Rectal smooth muscle tissue (tissue), 1 donor: ENCODE measurements around the gene NDP.

Source experiments
- H3K27ac ChIP-seq: one replicate; pipeline ENCODE4 v1.7.0; 2013; ENCODE audit warnings: low read depth, low read length, inconsistent platforms
- H3K27me3 ChIP-seq: one replicate; pipeline ENCODE4 v1.7.0; 2013; ENCODE audit warnings: low read length; ENCODE audit not compliant: control insufficient read depth, insufficient read depth
- H3K36me3 ChIP-seq: one replicate; pipeline ENCODE4 v1.7.0; 2013; ENCODE audit warnings: low read length; ENCODE audit not compliant: control insufficient read depth, insufficient read depth
- H3K4me1 ChIP-seq: one replicate; pipeline ENCODE4 v1.7.0; 2013; ENCODE audit warnings: low read length; ENCODE audit not compliant: control insufficient read depth, insufficient read depth
- H3K4me3 ChIP-seq: one replicate; pipeline ENCODE4 v1.7.0; 2013; ENCODE audit warnings: low read length
- H3K9ac ChIP-seq: one replicate; pipeline ENCODE4 v1.7.0; 2013; ENCODE audit warnings: low read length

NDP gene

DNA sequence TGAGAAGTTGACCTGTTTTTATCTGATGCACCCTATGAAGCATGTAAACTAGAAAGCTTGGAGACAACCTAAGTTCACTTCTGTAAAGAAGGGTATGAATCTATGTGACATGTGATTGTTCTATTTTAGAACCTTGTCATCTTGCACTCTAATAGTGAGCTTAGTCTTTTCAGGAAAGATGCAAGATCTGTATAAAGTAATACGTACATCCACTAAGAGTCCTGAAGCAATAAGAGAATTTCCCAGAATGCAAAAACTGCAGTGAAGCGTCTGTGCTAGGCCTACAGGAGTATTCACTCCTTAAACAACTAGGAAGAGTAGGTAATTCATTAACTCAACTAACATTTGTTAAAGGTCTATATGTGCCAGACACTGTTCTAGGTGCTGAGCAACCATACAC, 23.3 kb upstream of the NDP start:
- no peaks in the 10 kb centered on the region for H3K4me1 ChIP-seq
- H3K36me3 ChIP-seq = no peaks in the 10 kb centered on the region
- H3K4me3 ChIP-seq = no peak overlapping the region
- no peaks in the 10 kb centered on the region for H3K27me3 ChIP-seq
- H3K9ac ChIP-seq = no peak overlapping the region
- H3K27ac ChIP-seq = no peak overlapping the region

DNA sequence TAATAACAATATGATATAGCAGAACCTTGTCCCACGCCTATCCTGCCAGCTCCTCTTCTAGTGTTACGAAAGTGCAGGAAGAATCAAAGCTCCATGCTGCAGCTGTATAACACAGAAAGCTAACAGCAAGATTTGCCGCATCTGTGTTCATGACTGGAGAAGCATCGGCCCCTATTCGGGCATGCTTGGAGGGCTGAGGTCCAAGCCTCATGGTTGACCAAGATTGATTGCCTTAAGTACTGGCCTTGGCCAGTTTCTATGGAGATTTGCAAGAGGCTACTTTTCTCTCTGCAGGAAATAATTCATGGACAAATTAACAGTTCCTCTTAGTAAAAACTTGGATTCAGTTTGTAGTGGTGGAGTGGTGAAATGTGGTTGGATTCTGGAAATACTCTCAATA, 12.9 kb upstream of the NDP start:
- no peak overlapping the region for H3K4me3 ChIP-seq
- no peak overlapping the region for H3K9ac ChIP-seq
- H3K27ac ChIP-seq = no peak overlapping the region
- H3K36me3 ChIP-seq = no peaks in the 10 kb centered on the region
- H3K4me1 ChIP-seq = no peaks in the 10 kb centered on the region
- H3K27me3 ChIP-seq = no peaks in the 10 kb centered on the region

DNA sequence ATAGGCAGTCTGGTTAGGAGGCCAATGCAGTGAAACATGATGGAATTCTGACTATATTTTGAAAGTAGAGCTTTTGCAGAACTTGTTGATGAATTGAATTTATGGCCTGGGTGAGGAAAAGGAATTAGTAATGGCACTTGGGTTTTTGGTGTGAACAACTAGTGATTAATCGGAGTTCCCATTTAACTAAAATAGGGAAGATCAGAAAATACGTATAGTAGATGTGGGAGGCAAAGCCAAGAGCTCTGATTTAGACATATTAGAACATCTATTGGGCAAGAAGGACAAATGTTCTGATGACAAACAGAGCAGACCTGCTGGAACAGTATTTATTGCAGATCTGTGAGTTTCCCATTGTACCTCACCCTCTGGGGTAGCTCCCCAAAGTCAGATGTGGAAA, 12.3 kb upstream of the NDP start:
- no peaks in the 10 kb centered on the region for H3K36me3 ChIP-seq
- H3K4me1 ChIP-seq = no peaks in the 10 kb centered on the region
- H3K4me3 ChIP-seq = no peak overlapping the region
- no peaks in the 10 kb centered on the region for H3K27me3 ChIP-seq
- H3K27ac ChIP-seq = no peak overlapping the region
- no peak overlapping the region for H3K9ac ChIP-seq

DNA sequence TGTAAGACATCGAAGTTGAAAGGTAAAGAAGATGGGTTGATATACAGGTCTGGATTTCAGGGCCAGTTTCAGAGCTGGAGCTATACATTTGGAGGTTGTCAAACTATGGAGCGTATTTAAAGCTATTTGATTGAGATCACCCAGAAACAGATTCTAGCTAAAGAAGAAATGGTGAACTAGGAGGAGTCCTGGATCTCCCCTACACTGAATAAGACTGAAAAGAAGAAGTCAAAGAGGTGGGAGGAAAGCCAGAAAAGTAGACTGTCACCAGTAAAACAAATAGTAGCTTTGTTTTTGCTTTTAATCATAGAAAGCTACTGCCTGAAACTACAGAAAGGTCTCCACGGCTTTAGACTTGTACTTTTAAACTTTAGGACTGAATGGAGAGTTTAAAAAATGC, 5.0 kb upstream of the NDP start:
- H3K27ac ChIP-seq = no peak overlapping the region
- H3K4me3 ChIP-seq = no peak overlapping the region
- H3K4me1 ChIP-seq = no peaks in the 10 kb centered on the region
- no peaks in the 10 kb centered on the region for H3K36me3 ChIP-seq
- H3K9ac ChIP-seq = no peak overlapping the region
- H3K27me3 ChIP-seq = no peaks in the 10 kb centered on the region

DNA sequence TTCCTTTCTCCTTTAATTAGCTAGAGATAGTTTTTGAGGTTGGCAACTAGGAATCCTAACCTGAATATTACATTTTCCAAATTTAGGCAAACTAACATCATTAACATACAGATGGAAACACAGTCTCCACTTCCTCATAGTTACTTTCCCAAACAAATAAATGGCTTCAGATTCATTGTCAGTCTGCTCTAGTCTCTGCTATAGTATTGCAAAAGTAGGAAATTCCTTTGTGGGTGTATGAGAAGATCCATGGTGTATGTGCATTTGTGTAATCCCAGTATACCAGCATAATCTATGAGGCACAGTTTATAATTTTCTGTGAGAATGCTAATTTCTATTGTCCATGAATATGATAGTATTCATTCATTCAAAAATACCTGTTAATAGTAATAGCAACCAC, 3.0 kb upstream of the NDP start:
- H3K4me1 ChIP-seq = no peaks in the 10 kb centered on the region
- H3K4me3 ChIP-seq = no peak overlapping the region
- no peaks in the 10 kb centered on the region for H3K27me3 ChIP-seq
- no peak overlapping the region for H3K27ac ChIP-seq
- H3K36me3 ChIP-seq = no peaks in the 10 kb centered on the region
- no peak overlapping the region for H3K9ac ChIP-seq

DNA sequence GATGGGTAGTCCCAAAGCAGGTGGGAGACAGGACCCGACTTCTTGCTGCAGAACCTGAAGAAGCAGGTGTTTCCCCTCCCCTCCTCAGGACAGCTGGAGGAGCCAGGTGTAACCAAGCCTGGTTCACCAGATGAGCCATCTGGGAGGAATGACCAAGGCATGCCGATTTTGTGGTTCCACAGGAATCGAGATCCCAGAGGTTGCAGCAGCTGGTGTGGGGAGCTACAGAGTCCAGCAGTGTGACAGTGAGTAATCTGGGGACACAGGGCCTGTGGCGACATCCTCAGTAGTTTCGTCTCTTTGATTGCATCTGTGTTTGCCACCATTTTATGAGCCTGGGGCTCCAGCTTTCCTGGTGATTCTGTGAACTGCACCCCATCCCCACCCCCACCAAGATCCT, 2.6 kb upstream of the NDP start:
- Histone ChIP-seq H3K27me3 (no peaks in the 10 kb centered on the region), H3K9ac (no peak overlapping the region), H3K36me3 (no peaks in the 10 kb centered on the region), H3K4me1 (no peaks in the 10 kb centered on the region), H3K4me3 (no peak overlapping the region), H3K27ac (no peak overlapping the region)

DNA sequence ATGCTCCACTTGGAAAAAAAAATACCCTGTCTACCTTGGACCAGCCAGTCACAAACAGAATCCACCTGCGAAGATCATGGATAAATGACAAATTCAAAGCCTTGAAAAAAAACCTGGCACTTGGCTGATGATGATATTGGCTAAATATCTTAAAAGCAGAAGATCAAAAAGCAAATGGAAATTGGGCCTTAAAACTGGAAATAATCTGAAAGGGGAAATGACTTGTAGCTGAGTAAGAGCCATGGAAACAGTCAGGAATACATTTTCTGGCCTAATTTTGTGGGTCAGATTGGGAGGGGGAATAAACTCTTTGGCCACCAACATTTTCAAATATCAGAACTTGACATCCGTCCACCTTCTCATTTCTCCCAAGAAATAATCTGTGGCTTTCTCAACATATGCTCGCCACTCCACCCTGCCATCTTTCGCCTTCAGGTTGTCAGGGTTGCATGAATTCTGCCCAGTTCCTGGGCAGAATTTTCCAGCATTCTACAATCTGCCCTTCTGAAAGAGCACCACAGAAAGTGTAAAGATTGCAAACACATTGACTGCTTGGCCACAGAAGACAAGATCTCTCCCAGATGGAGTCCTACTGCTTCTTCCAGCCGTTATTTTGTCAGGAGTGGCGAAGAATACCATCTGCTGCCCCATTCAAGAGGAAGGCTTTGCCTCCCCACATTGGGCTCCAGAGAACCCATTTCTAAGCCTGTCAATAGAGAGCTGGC, 1.7 kb upstream of the NDP start:
- no peak overlapping the region for H3K27ac ChIP-seq
- no peaks in the 10 kb centered on the region for H3K36me3 ChIP-seq
- H3K9ac ChIP-seq = no peak overlapping the region
- no peak overlapping the region for H3K4me3 ChIP-seq
- H3K4me1 ChIP-seq = no peaks in the 10 kb centered on the region
- no peaks in the 10 kb centered on the region for H3K27me3 ChIP-seq

DNA sequence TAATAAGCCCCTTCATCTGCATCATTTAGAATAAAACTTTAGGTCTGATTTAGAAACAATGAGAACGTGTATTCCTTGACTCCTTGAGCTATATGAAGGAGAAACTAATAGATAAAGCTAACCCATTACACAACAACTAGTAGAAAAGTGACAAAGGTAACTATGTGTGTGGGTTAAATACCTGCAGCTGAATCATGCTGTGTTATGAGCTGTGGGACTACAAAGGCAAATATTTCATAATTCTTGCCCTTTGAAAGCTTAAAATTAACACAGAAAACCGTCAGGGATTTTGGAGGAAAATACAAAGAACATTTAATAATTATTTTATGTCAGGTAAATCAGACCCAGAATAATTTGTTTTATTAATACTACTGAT, 898 bp upstream of the NDP start:
- no peak overlapping the region for H3K9ac ChIP-seq
- no peaks in the 10 kb centered on the region for H3K4me1 ChIP-seq
- no peaks in the 10 kb centered on the region for H3K27me3 ChIP-seq
- H3K27ac ChIP-seq = no peak overlapping the region
- H3K36me3 ChIP-seq = no peaks in the 10 kb centered on the region
- no peak overlapping the region for H3K4me3 ChIP-seq

DNA sequence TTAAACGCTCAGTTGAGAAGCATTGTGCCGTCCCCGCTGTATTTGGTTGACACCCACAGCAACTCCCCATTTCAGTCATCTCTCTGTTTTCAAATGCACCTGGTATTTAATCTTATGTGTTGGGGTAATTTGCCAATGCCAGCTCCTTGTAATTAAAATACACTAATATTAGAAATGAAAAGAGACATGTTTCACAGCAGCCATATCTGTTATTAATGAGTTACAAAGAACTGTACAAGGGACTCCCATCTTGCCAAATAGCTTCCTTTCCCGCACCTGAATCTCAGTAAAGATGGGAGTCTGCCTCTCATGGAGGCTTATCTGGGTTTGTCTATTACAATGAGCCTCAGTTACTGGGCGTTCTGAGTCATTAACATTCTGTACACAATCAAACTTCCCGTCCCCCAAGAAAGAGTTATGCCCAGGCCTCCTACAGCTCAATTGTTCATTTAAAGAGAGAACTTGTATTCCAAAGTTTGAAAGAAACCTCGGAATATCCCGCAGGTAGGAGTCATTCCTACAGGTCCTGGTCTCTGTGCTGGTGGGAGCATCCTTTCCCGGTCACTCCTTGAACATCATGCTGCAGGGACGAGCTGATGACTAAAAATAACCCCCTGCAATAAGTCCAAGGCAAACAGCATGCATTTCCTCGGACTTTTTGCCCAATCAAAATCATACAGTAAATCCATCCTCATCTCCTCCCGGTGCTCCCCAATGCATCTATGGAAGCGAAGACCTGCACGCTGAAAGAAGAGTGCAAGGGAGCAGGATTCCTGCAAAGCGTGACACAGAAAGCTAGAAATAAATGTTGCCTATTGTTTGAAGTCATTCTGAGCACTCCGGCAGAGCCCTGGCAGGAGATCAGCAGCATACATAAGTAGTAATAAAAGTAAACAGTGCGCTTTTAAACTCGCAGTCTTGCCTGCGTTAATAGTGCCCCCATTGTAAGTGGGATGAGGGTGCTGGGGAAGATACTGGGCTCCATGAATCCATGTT, 926 bp downstream of the NDP start:
- H3K27ac ChIP-seq = no peak overlapping the region
- H3K4me3 ChIP-seq = peak overlapping the region; percentile 50
- no peaks in the 10 kb centered on the region for H3K36me3 ChIP-seq
- no peaks in the 10 kb centered on the region for H3K27me3 ChIP-seq
- no peaks in the 10 kb centered on the region for H3K4me1 ChIP-seq
- no peak overlapping the region for H3K9ac ChIP-seq

DNA sequence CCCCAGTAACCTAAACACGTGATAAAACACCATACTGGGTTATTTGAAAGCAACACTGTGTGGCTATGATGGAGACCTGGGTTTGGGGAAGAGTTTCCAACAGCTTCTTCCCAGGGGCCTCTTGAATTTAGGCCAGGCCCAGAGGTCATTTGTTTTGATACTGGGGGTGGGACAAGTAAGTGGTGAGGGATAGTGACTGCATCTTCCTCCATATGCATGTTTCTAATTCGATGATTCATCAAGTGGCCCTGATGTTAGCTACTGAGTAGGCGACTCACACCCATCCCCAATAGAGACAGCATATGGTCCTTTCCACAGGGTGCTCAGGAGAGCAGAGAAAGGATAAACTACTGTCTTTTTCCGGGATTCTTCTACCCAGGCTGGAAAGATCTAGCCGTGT, 2.7 kb downstream of the NDP start:
- no peaks in the 10 kb centered on the region for H3K36me3 ChIP-seq
- H3K27me3 ChIP-seq = no peaks in the 10 kb centered on the region
- no peak overlapping the region for H3K4me3 ChIP-seq
- no peak overlapping the region for H3K27ac ChIP-seq
- no peak overlapping the region for H3K9ac ChIP-seq
- H3K4me1 ChIP-seq = no peaks in the 10 kb centered on the region

DNA sequence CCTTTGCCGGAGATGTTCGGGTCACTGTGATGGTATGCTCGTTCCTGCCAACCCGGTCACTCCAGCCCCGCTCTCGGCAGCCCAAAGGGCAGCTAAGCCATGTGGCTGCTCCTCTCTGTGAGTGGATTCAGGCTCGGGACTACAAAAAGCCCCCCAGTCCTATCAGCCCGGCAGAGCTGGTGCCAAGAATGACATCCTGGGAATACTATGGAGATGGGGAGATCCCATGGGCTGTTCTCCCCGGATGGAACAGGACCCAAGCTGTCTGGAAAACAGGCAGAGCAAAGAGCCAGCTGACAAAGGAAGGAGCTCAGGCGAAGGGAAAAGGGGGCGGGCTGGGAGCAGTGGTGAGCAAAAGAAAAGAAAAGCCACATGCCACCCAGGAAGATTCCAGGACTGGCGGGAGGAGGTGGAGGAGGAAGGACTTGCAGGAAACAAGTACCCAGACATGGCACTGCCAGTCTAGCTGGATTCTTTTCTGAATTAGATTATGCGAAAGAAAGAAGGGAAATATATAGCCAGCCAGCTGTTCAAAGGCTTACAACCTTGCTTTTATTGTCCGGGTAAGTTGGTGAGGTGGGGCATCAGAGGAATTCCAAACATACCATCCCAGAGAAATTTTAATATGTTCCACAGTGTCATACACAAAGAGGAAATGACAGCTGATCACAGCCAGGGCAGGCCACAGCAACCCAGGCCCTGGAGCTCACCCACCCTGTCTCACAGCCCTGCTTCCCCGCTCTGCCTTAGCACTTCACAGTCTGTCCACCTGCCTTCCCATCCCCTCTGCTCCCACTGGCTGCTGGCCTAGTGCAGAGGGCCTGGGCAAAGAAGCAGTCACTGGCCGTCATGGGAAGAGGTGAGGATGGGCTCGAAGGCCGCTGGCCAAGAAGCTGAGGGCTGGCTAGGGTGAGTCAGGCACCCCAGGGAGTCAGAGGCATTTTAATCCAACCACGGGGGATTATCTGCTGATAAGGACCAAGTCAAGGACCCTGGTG, 3.4 kb downstream of the NDP start:
- no peak overlapping the region for H3K9ac ChIP-seq
- no peak overlapping the region for H3K27ac ChIP-seq
- H3K4me3 ChIP-seq = no peak overlapping the region
- no peaks in the 10 kb centered on the region for H3K4me1 ChIP-seq
- no peaks in the 10 kb centered on the region for H3K27me3 ChIP-seq
- H3K36me3 ChIP-seq = no peaks in the 10 kb centered on the region

DNA sequence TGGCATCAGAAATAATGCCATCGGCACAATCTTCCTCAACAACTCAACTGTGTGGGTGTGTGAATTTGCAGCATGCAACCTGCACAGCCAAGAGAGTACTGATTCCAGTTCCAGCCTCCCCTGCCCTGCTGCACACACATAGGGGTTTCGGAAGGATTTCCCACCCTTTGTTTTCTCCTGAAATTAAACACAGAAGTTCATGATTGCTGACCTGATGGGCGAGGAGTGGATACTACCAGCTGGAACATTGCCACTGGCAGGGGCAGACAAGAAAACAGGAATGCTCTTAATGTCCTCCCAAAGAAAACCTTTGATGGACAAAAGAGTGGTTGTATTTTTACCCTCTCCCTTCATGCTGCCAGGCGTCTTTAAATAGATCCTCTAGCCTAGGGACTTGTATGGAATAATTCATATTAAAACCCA, 4.8 kb downstream of the NDP start:
- no peaks in the 10 kb centered on the region for H3K4me1 ChIP-seq
- no peak overlapping the region for H3K27ac ChIP-seq
- H3K27me3 ChIP-seq = peaks cover 2% of the 10 kb centered on the region
- no peaks in the 10 kb centered on the region for H3K36me3 ChIP-seq
- no peak overlapping the region for H3K9ac ChIP-seq
- no peak overlapping the region for H3K4me3 ChIP-seq
